ENCODE measurements around the gene OPN1LW. TPM values are rescaled to one million over a fixed set of nuclear protein-coding genes. Genes with fewer than 3 reads are reported as not detected.
"Not testable (repeated sequence)": the region's sequence is repeated elsewhere in the genome, so short reads cannot be mapped to it uniquely, and the experiment has no call there.

The OPN1LW gene
- total and polyA plus RNA-seq, 2 donors (not counting 1 experiment from before 2014, with no cell fraction given), result not detected

- no peak for TF ChIP-seq EZH2 (IDR thresholded peaks at IDR 0.05; ENCODE audit: low read length, missing control alignments)
- TF ChIP-seq CTCF (conservative IDR thresholded peaks at IDR 0.05 in 1 of 2, IDR thresholded peaks at IDR 0.05 in 1 of 2; ENCODE audit: low read depth in 1 of 2, low read length in 2 of 2), result no peak
- Histone ChIP-seq H3K4me1 (ENCODE audit: control insufficient read depth, extremely low read depth, insufficient read depth, low read length) (no peaks in the 10 kb centered on the region), H3K27me3 (ENCODE audit: control insufficient read depth, insufficient read depth, low read length) (no peaks in the 10 kb centered on the region), H2AFZ (ENCODE audit: low read length) (no peak overlapping the region), H4K20me1 (ENCODE audit: control insufficient read depth, extremely low read depth, insufficient read depth, low read length) (no peaks in the 10 kb centered on the region), H3K36me3 (ENCODE audit: control insufficient read depth, insufficient read depth, low read length) (no peaks in the 10 kb centered on the region), H3K4me2 (ENCODE audit: extremely low read depth, insufficient read depth, low read length) (no peak overlapping the region), H3K4me3 (replicated peaks in 1 of 4; ENCODE audit: control extremely low read depth in 1 of 4, insufficient read depth in 1 of 4, low read depth in 3 of 4, low read length in 4 of 4) (no peak overlapping the region), H3K9ac (ENCODE audit: insufficient read depth, low read length) (no peak overlapping the region), H3K79me2 (ENCODE audit: control insufficient read depth, insufficient read depth, low read length) (no peaks in the 10 kb centered on the region), H3K9me3 (ENCODE audit: control insufficient read depth, insufficient read depth, low read depth, low read length) (no peaks in the 10 kb centered on the region), H3K27ac (ENCODE audit: insufficient read depth, low read length) (no peak overlapping the region)
- no peak for DNase-seq (ENCODE audit: low read depth in 2 of 2)
Observed at GRCh38 chrX:154140742-154141141, 3.3 kb upstream of the OPN1LW start.

DNA sequence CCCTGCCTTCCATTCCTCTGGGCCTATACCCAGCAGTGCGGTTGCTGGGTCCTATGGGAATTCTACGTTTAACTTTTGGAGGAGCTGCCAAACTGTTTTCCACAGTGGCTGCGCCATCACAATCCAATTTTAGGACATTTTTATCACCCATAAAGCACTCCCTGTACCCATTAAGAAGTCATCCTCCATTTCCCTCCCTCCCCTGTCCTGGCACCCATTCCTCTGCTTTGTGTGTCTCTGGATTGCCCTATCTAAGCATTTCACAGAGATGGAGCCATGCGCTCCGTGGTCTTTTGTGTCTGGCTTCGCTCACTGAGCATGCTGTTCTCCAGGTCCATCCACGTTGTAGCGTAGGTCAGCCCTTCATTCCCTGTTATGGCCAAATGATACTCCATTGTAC, 1.7 kb upstream of the OPN1LW start:
- H4K20me1 ChIP-seq (ENCODE audit: control insufficient read depth, extremely low read depth, insufficient read depth, low read length), result no peaks in the 10 kb centered on the region
- H3K27me3 ChIP-seq (ENCODE audit: control insufficient read depth, insufficient read depth, low read length), result no peaks in the 10 kb centered on the region
- no peaks in the 10 kb centered on the region for H3K36me3 ChIP-seq (ENCODE audit: control insufficient read depth, insufficient read depth, low read length)
- no peak overlapping the region for H3K27ac ChIP-seq (ENCODE audit: insufficient read depth, low read length)
- no peaks in the 10 kb centered on the region for H3K4me1 ChIP-seq (ENCODE audit: control insufficient read depth, extremely low read depth, insufficient read depth, low read length)
- no peaks in the 10 kb centered on the region for H3K9me3 ChIP-seq (ENCODE audit: control insufficient read depth, insufficient read depth, low read depth, low read length)
- no peak overlapping the region for H3K4me3 ChIP-seq (replicated peaks in 1 of 4; ENCODE audit: control extremely low read depth in 1 of 4, insufficient read depth in 1 of 4, low read depth in 3 of 4, low read length in 4 of 4)
- no peak for DNase-seq (ENCODE audit: low read depth in 2 of 2)
- no peaks in the 10 kb centered on the region for H3K79me2 ChIP-seq (ENCODE audit: control insufficient read depth, insufficient read depth, low read length)
- H2AFZ ChIP-seq (ENCODE audit: low read length), result no peak overlapping the region
- no peak overlapping the region for H3K4me2 ChIP-seq (ENCODE audit: extremely low read depth, insufficient read depth, low read length)
- H3K9ac ChIP-seq (ENCODE audit: insufficient read depth, low read length), result no peak overlapping the region
- TF ChIP-seq CTCF (conservative IDR thresholded peaks at IDR 0.05 in 1 of 2, IDR thresholded peaks at IDR 0.05 in 1 of 2; ENCODE audit: low read depth in 1 of 2, low read length in 2 of 2) (no peak), EZH2 (IDR thresholded peaks at IDR 0.05; ENCODE audit: low read length, missing control alignments) (no peak)

- Histone ChIP-seq H3K36me3 (ENCODE audit: control insufficient read depth, insufficient read depth, low read length) (no peaks in the 10 kb centered on the region), H3K27ac (ENCODE audit: insufficient read depth, low read length) (no peak overlapping the region), H3K4me3 (replicated peaks in 1 of 4; ENCODE audit: control extremely low read depth in 1 of 4, insufficient read depth in 1 of 4, low read depth in 3 of 4, low read length in 4 of 4) (no peak overlapping the region), H3K4me2 (ENCODE audit: extremely low read depth, insufficient read depth, low read length) (no peak overlapping the region), H2AFZ (ENCODE audit: low read length) (no peak overlapping the region), H3K79me2 (ENCODE audit: control insufficient read depth, insufficient read depth, low read length) (no peaks in the 10 kb centered on the region), H3K9ac (ENCODE audit: insufficient read depth, low read length) (no peak overlapping the region), H3K4me1 (ENCODE audit: control insufficient read depth, extremely low read depth, insufficient read depth, low read length) (no peaks in the 10 kb centered on the region), H3K27me3 (ENCODE audit: control insufficient read depth, insufficient read depth, low read length) (no peaks in the 10 kb centered on the region), H3K9me3 (ENCODE audit: control insufficient read depth, insufficient read depth, low read depth, low read length) (no peaks in the 10 kb centered on the region), H4K20me1 (ENCODE audit: control insufficient read depth, extremely low read depth, insufficient read depth, low read length) (no peaks in the 10 kb centered on the region)
- no peak for TF ChIP-seq CTCF (conservative IDR thresholded peaks at IDR 0.05 in 1 of 2, IDR thresholded peaks at IDR 0.05 in 1 of 2; ENCODE audit: low read depth in 1 of 2, low read length in 2 of 2)
- no peak for TF ChIP-seq EZH2 (IDR thresholded peaks at IDR 0.05; ENCODE audit: low read length, missing control alignments)
- DNase-seq (ENCODE audit: low read depth in 2 of 2), result no peak
Observed at GRCh38 chrX:154142950-154143745, 895 bp upstream of the OPN1LW start.

DNA sequence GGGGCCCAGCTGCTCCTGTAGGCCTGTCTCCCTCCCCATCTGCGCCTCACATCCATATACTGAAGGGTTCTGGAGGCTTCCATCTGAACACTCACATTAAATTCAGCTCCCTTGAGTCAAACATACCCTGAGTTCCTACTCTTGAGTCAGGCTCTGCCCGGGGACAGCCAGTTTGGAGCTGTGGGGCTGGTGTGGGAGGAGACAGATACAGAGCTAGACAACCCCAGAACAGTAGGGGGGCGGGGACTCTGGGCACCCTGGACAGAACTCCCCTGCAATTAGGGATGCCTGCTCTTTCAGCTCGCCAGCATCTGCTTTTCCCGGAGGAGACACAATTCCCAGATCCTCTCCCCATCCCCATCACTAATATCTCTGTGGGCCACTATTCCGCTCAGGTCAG, 7.0 kb downstream of the OPN1LW start:
- not testable (repeated sequence) for H3K27ac ChIP-seq (ENCODE audit: insufficient read depth, low read length); H3K36me3 ChIP-seq (ENCODE audit: control insufficient read depth, insufficient read depth, low read length); H2AFZ ChIP-seq (ENCODE audit: low read length); H3K4me2 ChIP-seq (ENCODE audit: extremely low read depth, insufficient read depth, low read length); H3K4me1 ChIP-seq (ENCODE audit: control insufficient read depth, extremely low read depth, insufficient read depth, low read length); DNase-seq (ENCODE audit: low read depth in 2 of 2); H3K79me2 ChIP-seq (ENCODE audit: control insufficient read depth, insufficient read depth, low read length); H3K27me3 ChIP-seq (ENCODE audit: control insufficient read depth, insufficient read depth, low read length); H3K4me3 ChIP-seq (replicated peaks in 1 of 4; ENCODE audit: control extremely low read depth in 1 of 4, insufficient read depth in 1 of 4, low read depth in 3 of 4, low read length in 4 of 4); H4K20me1 ChIP-seq (ENCODE audit: control insufficient read depth, extremely low read depth, insufficient read depth, low read length); H3K9me3 ChIP-seq (ENCODE audit: control insufficient read depth, insufficient read depth, low read depth, low read length); H3K9ac ChIP-seq (ENCODE audit: insufficient read depth, low read length)

DNA sequence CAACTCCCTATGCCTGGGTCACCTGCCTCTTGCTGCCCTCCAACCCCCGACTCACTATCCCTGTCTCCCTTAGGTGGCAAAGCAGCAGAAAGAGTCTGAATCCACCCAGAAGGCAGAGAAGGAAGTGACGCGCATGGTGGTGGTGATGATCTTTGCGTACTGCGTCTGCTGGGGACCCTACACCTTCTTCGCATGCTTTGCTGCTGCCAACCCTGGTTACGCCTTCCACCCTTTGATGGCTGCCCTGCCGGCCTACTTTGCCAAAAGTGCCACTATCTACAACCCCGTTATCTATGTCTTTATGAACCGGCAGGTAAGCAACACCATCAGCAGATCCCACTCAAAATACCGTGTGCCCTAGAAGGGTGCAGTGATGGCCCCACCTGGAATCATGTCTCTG, 12.2 kb downstream of the OPN1LW start:
- not testable (repeated sequence) for H3K9ac ChIP-seq (ENCODE audit: insufficient read depth, low read length); H4K20me1 ChIP-seq (ENCODE audit: control insufficient read depth, extremely low read depth, insufficient read depth, low read length); H3K36me3 ChIP-seq (ENCODE audit: control insufficient read depth, insufficient read depth, low read length); H3K27me3 ChIP-seq (ENCODE audit: control insufficient read depth, insufficient read depth, low read length); H3K4me3 ChIP-seq (replicated peaks in 1 of 4; ENCODE audit: control extremely low read depth in 1 of 4, insufficient read depth in 1 of 4, low read depth in 3 of 4, low read length in 4 of 4); H3K9me3 ChIP-seq (ENCODE audit: control insufficient read depth, insufficient read depth, low read depth, low read length); DNase-seq (ENCODE audit: low read depth in 2 of 2); H3K4me1 ChIP-seq (ENCODE audit: control insufficient read depth, extremely low read depth, insufficient read depth, low read length); H3K27ac ChIP-seq (ENCODE audit: insufficient read depth, low read length); H3K4me2 ChIP-seq (ENCODE audit: extremely low read depth, insufficient read depth, low read length); H3K79me2 ChIP-seq (ENCODE audit: control insufficient read depth, insufficient read depth, low read length); H2AFZ ChIP-seq (ENCODE audit: low read length)

Data from fibroblast of lung (primary cell).